GM19193 (cell line): Measurements from ENCODE around the gene MYLK3.

ENCODE experiments used
- POLR2A ChIP-seq: IDR thresholded peaks from 4 replicates; pipeline ENCODE4 v1.6.1; 2011; ENCODE audit not compliant: insufficient read depth, insufficient read length; ENCODE audit errors: extremely low read depth

MYLK3 gene

DNA sequence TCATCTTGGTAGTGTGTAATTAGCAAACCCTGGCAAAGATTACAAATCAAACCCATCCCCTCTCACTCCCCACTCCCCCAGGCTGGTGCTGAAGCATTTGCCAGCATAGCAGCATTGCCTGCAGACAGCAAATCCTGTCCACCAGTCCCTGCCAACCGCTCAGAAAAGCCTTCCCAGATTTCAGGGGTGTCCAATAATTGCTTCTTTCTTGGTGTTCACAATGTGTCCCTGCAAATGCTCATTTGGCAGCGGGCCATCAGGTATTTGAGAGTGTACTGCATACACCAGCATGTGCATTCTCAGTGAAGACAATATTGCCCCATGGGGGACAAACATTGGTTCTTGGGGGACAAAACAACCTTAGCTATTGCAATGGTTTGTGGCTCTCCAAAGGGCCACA, 30.5 kb downstream of the MYLK3 start:
- no peak for TF ChIP-seq POLR2A

DNA sequence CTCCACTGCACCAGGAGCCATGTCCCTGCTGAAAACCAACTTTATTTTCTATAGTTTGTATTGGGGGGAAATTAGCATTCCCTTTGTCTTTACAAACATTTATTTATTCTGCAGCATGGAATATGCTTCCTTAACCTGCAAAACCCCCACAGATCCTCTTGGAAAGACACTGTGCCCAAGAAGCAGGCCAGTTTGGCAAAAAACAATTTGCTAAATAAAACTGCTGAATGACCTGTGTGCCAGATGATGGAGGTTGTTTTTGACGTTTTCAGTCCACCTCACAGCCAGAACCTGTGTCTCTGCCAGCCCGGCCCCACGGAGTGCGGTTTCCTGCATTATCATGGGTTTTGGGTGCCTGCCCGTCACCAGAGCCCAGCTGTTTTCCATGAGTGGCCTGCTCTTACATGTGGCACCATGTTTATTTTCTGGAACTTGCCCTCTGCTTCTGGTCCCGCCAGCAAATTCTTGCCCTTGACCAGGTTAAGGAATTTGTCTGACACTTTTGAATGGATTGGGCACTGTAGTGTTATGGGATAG, 32.3 kb downstream of the MYLK3 start:
- TF ChIP-seq POLR2A, result no peak

DNA sequence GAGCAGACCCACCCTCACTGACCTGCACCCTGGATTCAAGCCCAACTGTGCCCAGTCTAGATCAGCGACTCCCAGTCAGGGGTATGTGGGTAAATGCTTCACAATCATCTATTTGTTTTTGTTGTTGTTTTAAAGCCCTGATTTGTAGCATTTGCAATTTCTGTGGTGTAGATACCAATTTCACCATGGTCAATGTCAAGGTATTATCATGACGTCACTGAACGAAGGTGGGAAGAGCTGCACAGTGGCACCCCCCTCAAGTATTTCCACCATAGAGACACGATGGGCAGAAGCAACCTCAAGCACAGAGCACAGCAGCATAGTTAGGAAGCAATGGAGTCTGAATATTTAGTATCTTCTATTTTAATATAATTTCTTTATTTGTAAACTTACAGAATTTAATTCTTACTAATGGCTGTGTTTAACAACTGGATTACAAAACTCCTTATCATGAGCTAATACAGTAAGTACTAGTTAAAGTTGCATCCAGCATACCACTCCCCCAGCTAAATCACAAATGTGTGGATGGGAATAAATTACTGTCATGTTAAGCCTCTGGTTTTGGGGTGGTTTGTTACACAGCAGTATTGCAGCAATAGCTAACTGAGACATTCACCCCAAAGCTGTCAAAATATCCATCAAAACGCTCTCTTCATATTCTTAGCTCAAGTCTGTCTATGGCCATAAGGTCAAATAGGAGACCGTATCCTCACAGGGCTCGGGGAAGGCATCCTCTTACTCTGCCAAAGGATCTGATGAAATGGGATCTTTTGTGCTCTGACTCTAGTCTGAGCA, 33.1 kb downstream of the MYLK3 start:
- TF ChIP-seq POLR2A, result no peak

DNA sequence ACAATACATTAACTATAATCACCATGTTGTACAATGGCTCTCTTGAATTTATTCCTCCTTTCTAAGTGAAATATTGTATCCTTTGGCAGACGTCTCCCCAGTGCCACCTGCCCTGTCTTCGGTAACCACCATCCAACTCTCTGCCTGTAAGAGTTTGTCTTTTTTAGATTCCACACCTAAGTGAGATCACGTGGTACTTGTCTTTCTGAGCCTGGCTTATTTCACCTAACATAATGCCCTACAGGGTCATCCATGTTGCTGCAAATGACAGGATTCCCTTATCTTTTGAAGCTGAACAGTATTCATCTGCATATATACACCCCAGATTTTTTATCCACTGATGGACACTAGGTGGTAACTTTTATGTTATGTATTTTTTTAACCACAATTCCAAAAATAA, 34.5 kb downstream of the MYLK3 start:
- TF ChIP-seq POLR2A, result no peak

DNA sequence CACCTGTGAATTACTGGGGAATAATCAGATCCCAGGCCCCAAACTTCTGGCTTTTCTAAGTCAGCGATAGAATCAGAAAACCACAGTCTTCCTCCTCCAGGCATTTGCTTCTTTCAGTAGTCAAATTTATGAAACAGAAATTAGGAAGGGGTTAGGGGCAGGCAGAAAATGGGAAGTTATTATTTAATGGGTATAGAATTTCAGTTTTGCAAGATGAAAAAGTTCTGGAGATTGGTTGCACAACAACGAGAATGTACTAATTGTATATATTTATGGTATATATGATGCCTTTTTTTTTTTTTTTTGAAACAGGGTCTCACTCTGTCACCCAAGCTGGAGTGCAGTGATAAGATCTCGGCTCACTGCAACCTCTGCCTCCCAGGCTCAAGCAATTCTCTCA, 35.2 kb downstream of the MYLK3 start:
- no peak for TF ChIP-seq POLR2A

DNA sequence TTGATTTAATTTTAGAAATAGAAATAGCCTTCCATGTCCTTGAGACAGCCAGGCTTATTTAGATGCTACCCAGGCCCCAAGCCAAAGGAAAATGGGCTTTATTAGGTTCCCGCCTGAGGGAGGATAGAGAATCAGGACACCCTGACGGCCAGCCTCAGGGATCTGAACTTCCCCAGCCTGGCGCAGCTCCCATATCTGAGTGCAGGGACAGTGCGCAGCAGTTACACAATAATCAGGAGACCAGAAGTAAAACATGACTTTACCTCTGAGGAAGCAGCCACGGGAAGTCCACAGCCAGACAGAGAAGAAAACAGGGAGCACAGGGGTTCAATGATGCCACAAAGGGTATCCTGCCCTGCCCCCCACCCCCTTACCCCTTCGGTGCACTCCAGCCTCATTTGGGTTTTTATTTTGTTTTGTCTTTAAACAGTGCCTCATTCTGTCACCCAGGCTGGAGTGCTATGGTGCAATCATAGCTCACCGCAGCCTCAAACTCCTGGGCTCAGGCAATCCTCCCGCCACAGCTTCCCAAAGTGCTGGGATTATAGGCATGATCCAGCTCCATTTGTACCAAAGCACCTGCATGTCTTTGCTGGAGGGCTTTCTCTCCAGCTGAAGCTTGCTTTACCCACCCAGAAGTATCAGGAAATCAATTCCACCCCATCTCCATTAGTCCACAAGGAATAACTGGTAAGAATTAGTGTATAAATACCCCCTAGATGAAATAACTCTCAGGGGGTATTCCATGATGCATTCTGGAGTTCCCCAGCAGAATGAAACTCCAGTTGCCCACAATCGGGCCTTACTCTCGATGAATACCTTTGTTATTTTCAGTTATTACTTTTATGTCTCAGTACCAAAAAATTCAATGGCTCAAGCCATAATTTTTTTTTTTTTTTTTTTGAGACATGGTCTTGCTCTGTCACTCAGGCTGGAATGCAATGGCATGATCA, 36.8 kb downstream of the MYLK3 start:
- TF ChIP-seq POLR2A, result no peak

DNA sequence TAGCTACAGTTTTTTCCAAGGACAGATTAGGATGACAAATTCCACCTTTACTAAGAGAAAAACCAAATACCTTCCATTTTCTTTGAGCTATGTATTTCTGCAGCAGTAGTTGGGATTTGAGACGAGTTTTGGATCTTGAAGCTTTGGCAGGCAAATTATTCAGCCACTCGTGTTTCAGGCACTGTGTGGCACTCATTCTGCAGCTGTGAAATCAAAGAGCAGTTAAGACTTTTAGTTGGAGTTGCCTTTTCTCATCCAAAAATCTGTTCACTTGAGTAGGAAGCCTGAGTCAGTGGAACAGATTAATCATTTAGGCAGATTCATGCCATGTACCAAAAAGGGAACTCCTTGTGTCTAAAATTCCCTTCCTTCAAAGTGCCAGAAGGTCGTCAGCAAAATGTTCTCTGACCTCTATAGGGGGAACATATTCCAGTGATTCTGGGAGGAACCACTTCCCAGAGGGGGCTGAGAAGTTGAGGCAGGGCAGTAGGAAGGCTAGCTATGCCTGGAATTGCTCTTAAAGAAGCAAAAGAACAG, 38.6 kb downstream of the MYLK3 start:
- TF ChIP-seq POLR2A, result no peak

DNA sequence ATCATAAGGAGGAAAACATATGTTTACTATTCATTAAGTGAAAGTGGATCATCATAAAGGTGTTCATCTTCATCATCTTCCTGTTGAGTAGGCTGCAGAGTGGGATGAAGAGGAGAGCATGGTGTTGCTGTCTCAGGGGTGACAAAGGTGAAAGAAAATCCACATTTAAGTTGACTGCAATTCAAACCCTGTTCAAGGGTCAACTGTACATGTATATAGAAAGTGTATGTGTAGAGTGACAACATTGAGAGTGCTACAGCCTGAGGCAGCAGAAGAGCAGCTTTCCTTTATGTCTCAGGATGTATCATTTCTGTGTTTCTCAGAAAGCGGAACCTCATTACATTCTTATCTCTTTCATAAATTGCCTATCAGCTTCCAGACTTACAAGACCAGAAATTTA, 41.5 kb downstream of the MYLK3 start:
- TF ChIP-seq POLR2A, result no peak

DNA sequence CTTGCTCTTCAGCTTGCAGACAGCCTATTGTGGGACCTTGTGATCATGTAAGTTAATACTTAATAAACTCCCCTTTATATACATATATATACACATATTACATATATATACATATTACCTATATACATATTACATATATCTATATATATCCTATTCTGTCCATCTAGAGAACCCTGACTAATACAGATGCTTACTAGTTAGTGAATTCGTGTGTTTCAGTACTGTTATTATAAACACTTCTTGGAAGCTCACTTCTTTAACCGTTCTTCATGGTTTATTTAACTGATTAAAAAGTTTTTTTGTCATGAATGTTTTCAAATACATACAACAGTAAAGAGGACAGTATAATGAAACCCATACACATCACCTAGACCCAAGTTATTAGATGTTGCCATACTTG, 46.1 kb downstream of the MYLK3 start:
- no peak for TF ChIP-seq POLR2A

DNA sequence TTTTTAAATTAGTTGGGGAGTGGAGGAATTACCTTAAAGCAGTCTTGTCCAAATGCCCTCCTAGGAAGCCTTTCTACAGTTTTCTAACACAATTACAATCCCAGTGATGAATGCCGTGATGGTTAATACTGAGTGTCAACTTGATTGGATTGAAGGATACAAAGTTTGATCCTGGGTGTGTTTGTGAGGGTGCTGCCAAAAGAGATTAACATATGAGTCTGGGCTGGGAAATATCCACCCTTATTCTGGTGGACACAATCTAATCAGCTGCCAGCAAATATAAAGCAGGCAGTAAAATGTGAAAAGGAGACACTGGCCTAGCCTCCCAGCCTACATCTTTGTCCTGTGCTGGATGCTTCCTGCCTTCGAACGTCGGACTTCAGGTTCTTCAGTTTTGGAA, 46.5 kb downstream of the MYLK3 start:
- no peak for TF ChIP-seq POLR2A

DNA sequence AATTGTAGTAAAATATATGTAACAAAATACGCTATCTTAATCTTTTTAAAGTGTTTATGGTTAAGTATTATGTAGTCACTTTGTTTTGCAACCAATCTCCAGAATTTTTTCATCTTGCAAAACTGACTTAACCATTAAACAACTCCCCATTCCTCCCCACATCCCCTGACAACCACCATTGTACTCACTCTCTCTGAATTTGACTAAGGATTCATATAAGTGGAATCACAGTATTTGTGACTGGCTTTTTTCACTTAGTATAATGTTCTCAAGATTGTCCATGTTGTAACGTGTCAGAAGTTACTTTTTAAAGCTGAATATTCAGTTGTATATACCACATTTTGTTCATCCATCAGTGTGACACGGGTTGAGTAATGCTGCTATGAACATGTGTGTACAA, 48.1 kb downstream of the MYLK3 start:
- TF ChIP-seq POLR2A, result no peak

DNA sequence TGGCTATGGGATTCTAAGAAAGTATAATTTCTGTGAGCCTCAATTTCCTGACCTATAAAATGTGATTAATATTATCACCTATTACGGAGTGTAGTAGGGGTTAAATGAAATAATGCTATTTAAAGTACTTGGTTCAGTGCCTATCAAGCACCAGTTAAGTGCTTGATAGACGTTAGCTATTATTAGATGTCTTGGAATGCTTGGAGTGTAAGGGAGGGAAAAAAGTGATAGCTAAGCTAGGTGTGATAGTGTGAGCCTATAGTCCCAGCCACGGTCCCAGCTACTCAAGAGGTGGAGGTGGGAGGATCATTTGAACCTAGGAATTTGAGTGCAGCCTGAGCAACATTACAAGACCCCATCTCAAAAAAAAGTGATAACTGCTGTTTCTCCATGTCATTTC, 51.2 kb downstream of the MYLK3 start:
- no peak for TF ChIP-seq POLR2A

DNA sequence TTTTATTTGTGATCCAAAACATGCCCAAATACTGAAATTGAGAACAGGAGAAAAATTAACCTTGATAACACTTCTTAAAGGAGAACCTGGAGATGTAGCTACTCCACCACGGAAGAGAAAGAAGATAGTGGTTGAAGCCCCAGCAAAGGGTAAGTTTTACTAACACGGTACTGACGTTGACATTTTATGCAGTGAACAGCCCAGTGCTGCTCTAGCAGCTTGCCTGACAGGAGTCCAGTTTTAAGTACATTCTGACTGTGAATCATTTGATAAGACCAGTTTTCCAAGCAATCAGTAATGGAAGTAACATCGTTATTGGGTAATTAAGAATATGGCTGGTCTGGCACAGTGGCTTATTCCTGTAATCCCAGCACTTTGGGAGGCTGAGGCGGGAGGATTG, 52.2 kb downstream of the MYLK3 start:
- no peak for TF ChIP-seq POLR2A

DNA sequence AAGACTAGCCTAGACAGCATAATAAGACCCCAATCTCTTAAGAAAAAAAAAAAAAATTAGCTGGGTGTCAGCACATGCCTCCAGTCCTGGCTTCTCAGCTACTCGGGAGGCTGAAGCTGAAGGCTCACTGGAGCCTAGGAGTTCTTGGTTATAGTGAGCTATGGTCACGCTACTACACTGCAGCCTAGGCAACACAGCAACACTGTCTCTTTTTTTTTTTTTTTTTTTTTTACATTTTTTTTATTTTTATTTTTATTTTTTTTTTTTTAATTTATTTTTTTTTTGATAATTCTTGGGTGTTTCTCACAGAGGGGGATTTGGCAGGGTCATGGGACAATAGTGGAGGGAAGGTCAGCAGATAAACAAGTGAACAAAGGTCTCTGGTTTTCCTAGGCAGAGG, 54.5 kb downstream of the MYLK3 start:
- no peak for TF ChIP-seq POLR2A

DNA sequence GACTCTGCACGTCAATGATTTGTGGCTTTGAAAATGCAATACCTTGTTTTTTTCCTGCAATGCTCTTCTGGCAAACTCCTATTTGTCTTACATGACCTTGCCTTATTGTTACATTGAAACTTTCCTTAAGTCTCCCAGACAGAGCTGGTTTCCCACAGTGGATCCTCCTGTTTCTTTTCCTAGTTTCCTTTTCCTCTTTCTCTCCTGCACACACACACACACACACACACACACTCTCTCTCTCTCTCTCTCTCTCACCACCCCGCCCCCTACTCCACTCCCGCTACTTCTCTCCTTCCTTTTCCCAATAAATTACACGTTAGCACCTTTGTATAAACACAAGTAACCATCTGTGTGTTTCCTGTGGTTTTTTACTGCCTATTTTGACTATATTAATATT, 56.4 kb downstream of the MYLK3 start:
- TF ChIP-seq POLR2A, result no peak
